Lower leg skin (tissue), 4 donors: ENCODE results near the gene SH3RF3. TPM values are rescaled to one million over a fixed set of nuclear protein-coding genes. Genes with fewer than 3 reads are reported as not detected.
A peak's percentile ranks its signal among the peaks of the same experiment; 100 is the strongest.

ENCODE experiments used
- DNase-seq, 2 donors: peaks; one replicate each; pipeline ENCODE4 v3.0.0-alpha.2; 2019; ENCODE audit warnings: low spot score in 2 of 2
- H3K4me3 ChIP-seq: fragments of 200-600 bp; sonication (generic); 2 replicates; pipeline ENCODE4 v1.5.1; 2017; ENCODE audit warnings: mild to moderate bottlenecking, low read depth; ENCODE audit not compliant: poor library complexity, severe bottlenecking
- CTCF ChIP-seq, 3 donors: fragments of 450-650 bp; IDR thresholded peaks; one replicate each; pipeline ENCODE4 v1.5.1; 2016; ENCODE audit warnings: antibody characterized with exemption in 3 of 3, mild to moderate bottlenecking in 3 of 3, moderate library complexity in 2 of 3
- POLR2A ChIP-seq, 2 donors: fragments of 450-650 bp; IDR thresholded peaks; one replicate each; pipeline ENCODE4 v1.6.1; 2016 to 2017; ENCODE audit warnings: antibody characterized with exemption in 2 of 2, mild to moderate bottlenecking in 1 of 2, moderate library complexity in 1 of 2
- WGBS, 2 donors: methylation state at CpG; one replicate each; pipeline ENCODE4 v1.1.5; 2018; 5-methylcytosine and 5-hydroxymethylcytosine counted together
- intact Hi-C: fragments of 100-400 bp; cut with DNase I; formaldehyde crosslinking; loops from one replicate; pipeline ENCODE4 v1.15.0; 2023; ENCODE audit warnings: low total_unique reads
- total RNA-seq, 4 donors: library from RNA; depleted of rRNA; stranded (reverse); fragments of >200 nt; gene quantifications; one replicate each; pipeline ENCODE4 v1.1.0, GENCODE V29; 2016

SH3RF3 gene
- total RNA-seq, 4 donors from 2014 or later = 1.9 to 7.4 (median 3.2) TPM

- intact Hi-C loops = no loop called here
- TF ChIP-seq POLR2A (IDR thresholded peaks at IDR 0.05) = no peak
- WGBS, 2 donors = 66 to 72% methylated on average over 4 of the region's 4 CpGs
- DNase-seq = peak in 1 of 2 donors; percentile 72
- H3K4me3 ChIP-seq = no peak overlapping the region
These were observed 396.8 kb downstream of the SH3RF3 start for GRCh38 chr2:109525836-109526235.

GRCh38 chr2:109526442-109526970, 397.5 kb downstream of the SH3RF3 start:
- intact Hi-C loops = no loop called here
- DNase-seq = peak in 1 of 2 donors; percentile 36
- 87 to 88% methylated on average over 11 of the region's 11 CpGs for WGBS, 2 donors
- no peak overlapping the region for H3K4me3 ChIP-seq
- TF ChIP-seq POLR2A (IDR thresholded peaks at IDR 0.05) (no peak), CTCF (IDR thresholded peaks at IDR 0.05) (no peak)

- TF ChIP-seq POLR2A (IDR thresholded peaks at IDR 0.05) (no peak), CTCF (IDR thresholded peaks at IDR 0.05) (no peak)
- 92 to 95% methylated on average over 6 of the region's 6 CpGs for WGBS, 2 donors
- intact Hi-C loops = no loop called here
- no peak overlapping the region for H3K4me3 ChIP-seq
- DNase-seq = peak in 1 of 2 donors; percentile 64
These were observed 398.1 kb downstream of the SH3RF3 start for GRCh38 chr2:109527079-109527478.

DNA sequence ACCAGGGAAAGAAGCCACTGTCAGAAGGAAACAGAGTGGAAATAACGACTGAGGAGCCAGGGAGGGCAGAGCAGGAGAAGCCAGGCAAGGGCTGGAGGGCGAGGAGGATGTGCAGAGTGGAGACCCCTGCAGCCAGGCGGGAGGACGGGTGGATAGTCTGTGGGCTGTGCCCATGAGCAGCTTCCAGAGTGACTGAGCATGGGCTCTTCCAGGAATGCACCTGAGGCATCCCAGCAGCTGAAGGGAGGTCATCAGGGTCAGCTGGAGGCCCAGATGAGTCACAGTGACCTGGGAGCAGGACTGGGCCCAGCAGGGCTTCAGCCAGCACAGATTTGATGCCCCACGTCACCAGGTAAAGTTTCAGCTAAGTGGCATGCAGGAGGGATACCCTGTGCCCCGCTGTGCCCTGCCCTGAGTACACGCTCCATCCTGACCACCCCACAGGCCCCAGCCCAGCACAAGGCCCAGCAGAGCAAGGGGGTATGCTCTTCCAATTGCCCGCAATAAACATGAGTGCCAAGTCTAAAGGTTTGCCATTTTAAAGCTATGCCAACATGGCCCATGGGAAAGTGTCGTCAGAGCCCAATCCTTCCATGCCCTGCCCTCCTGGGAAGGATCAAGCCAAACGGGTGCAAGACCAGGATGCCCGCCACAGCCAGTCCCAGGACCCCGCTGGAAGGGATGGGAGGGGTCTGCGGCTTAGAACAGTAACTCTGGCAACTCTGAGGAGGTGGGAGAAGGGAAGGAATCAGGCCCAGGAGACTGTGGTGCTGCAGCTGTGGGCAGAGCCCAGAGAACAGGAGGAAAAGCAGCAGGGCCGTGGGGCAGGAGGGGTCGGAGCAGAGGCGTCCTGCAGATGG, 399.1 kb downstream of the SH3RF3 start:
- peak in 1 of 2 donors; percentile 66 for DNase-seq
- 88 to 89% methylated on average over 16 of the region's 16 CpGs for WGBS, 2 donors
- intact Hi-C loops = no loop called here
- no peak for TF ChIP-seq POLR2A (IDR thresholded peaks at IDR 0.05)
- no peak for TF ChIP-seq CTCF (IDR thresholded peaks at IDR 0.05)
- no peak overlapping the region for H3K4me3 ChIP-seq

GRCh38 chr2:109528811-109529501, 400.0 kb downstream of the SH3RF3 start:
- WGBS, 2 donors = 89 to 94% methylated on average over 19 to 21 of the region's 21 CpGs
- TF ChIP-seq POLR2A (IDR thresholded peaks at IDR 0.05) (no peak), CTCF (IDR thresholded peaks at IDR 0.05) (no peak)
- intact Hi-C loops = no loop called here
- DNase-seq = peak in 1 of 2 donors; percentile 81
- no peak overlapping the region for H3K4me3 ChIP-seq
